ENCODE data around the gene CDKN2C. TPM values are rescaled to one million over a fixed set of nuclear protein-coding genes. Genes with fewer than 3 reads are reported as not detected.

CDKN2C gene
- total and polyA plus RNA-seq, 9 donors: 10.7 to 18.6 (median 15.9) TPM

- no CpG with 5 or more reads among the region's 1 CpG for WGBS (ENCODE audit: insufficient coverage)
- H3K9me3 ChIP-seq (replicated peaks; ENCODE audit: control insufficient read depth, low read depth, low read length): no peaks in the 10 kb centered on the region
- H3K4me3 ChIP-seq (ENCODE audit: low read length): no peak overlapping the region
- no peaks in the 10 kb centered on the region for H3K36me3 ChIP-seq (ENCODE audit: control insufficient read depth, insufficient read depth, low read length)
- peaks cover 11% of the 10 kb centered on the region for H3K4me1 ChIP-seq (ENCODE audit: control insufficient read depth, insufficient read depth, low read length)
- peaks cover 20% of the 10 kb centered on the region for H3K27me3 ChIP-seq (ENCODE audit: control insufficient read depth, insufficient read depth, low read length)
- no peak overlapping the region for H3K27ac ChIP-seq (ENCODE audit: low read length)
- DNase-seq: no peak
Observed at GRCh38 chr1:50972766-50973165, 2.7 kb downstream of the CDKN2C start.

GRCh38 chr1:50973255-50973654 lies 3.2 kb downstream of the CDKN2C start:
- no peaks in the 10 kb centered on the region for H3K36me3 ChIP-seq (ENCODE audit: control insufficient read depth, insufficient read depth, low read length)
- no CpG with 5 or more reads among the region's 1 CpG for WGBS (ENCODE audit: insufficient coverage)
- H3K9me3 ChIP-seq (replicated peaks; ENCODE audit: control insufficient read depth, low read depth, low read length): no peaks in the 10 kb centered on the region
- H3K27me3 ChIP-seq (ENCODE audit: control insufficient read depth, insufficient read depth, low read length): peaks cover 23% of the 10 kb centered on the region
- H3K4me1 ChIP-seq (ENCODE audit: control insufficient read depth, insufficient read depth, low read length): peaks cover 12% of the 10 kb centered on the region
- H3K4me3 ChIP-seq (ENCODE audit: low read length): no peak overlapping the region
- H3K27ac ChIP-seq (ENCODE audit: low read length): no peak overlapping the region
- no peak for DNase-seq

- no peaks in the 10 kb centered on the region for H3K9me3 ChIP-seq (replicated peaks; ENCODE audit: control insufficient read depth, low read depth, low read length)
- no peak for DNase-seq
- H3K4me1 ChIP-seq (ENCODE audit: control insufficient read depth, insufficient read depth, low read length): peaks cover 15% of the 10 kb centered on the region
- WGBS (ENCODE audit: insufficient coverage): 90% methylated on average over 8 of the region's 13 CpGs
- H3K36me3 ChIP-seq (ENCODE audit: control insufficient read depth, insufficient read depth, low read length): no peaks in the 10 kb centered on the region
- no peak overlapping the region for H3K27ac ChIP-seq (ENCODE audit: low read length)
- no peak overlapping the region for H3K4me3 ChIP-seq (ENCODE audit: low read length)
- peaks cover 31% of the 10 kb centered on the region for H3K27me3 ChIP-seq (ENCODE audit: control insufficient read depth, insufficient read depth, low read length)
Observed at GRCh38 chr1:50973875-50974617, 4.0 kb downstream of the CDKN2C start.

GRCh38 chr1:50974618-50974935 lies 4.5 kb downstream of the CDKN2C start:
- no CpG with 5 or more reads among the region's 1 CpG for WGBS (ENCODE audit: insufficient coverage)
- peaks cover 15% of the 10 kb centered on the region for H3K4me1 ChIP-seq (ENCODE audit: control insufficient read depth, insufficient read depth, low read length)

GRCh38 chr1:50975436-50975835 lies 5.4 kb downstream of the CDKN2C start:
- Histone ChIP-seq H3K4me1 (ENCODE audit: control insufficient read depth, insufficient read depth, low read length) (peaks cover 12% of the 10 kb centered on the region), H3K27ac (ENCODE audit: low read length) (no peak overlapping the region), H3K9me3 (replicated peaks; ENCODE audit: control insufficient read depth, low read depth, low read length) (no peaks in the 10 kb centered on the region), H3K4me3 (ENCODE audit: low read length) (no peak overlapping the region), H3K36me3 (ENCODE audit: control insufficient read depth, insufficient read depth, low read length) (no peaks in the 10 kb centered on the region), H3K27me3 (ENCODE audit: control insufficient read depth, insufficient read depth, low read length) (peaks cover 32% of the 10 kb centered on the region)
- no peak for DNase-seq
- WGBS (ENCODE audit: insufficient coverage): no CpG with 5 or more reads among the region's 1 CpG

More at GRCh38 chr1:50974618-50974935, 4.5 kb downstream of the CDKN2C start:
- Histone ChIP-seq H3K27me3 (ENCODE audit: control insufficient read depth, insufficient read depth, low read length) (peaks cover 32% of the 10 kb centered on the region), H3K27ac (ENCODE audit: low read length) (no peak overlapping the region), H3K36me3 (ENCODE audit: control insufficient read depth, insufficient read depth, low read length) (no peaks in the 10 kb centered on the region), H3K4me3 (ENCODE audit: low read length) (no peak overlapping the region), H3K9me3 (replicated peaks; ENCODE audit: control insufficient read depth, low read depth, low read length) (no peaks in the 10 kb centered on the region)
- DNase-seq: no peak

- peaks cover 32% of the 10 kb centered on the region for H3K27me3 ChIP-seq (ENCODE audit: control insufficient read depth, insufficient read depth, low read length)
- H3K4me3 ChIP-seq (ENCODE audit: low read length): peak overlapping the region; percentile 64
- 31% methylated on average over 10 of the region's 19 CpGs for WGBS (ENCODE audit: insufficient coverage)
- H3K36me3 ChIP-seq (ENCODE audit: control insufficient read depth, insufficient read depth, low read length): no peaks in the 10 kb centered on the region
- no peak overlapping the region for H3K27ac ChIP-seq (ENCODE audit: low read length)
- no peak for DNase-seq
- no peaks in the 10 kb centered on the region for H3K9me3 ChIP-seq (replicated peaks; ENCODE audit: control insufficient read depth, low read depth, low read length)
- peaks cover 9% of the 10 kb centered on the region for H3K4me1 ChIP-seq (ENCODE audit: control insufficient read depth, insufficient read depth, low read length)
Observed at GRCh38 chr1:50976111-50976889, 6.3 kb downstream of the CDKN2C start.

- H3K4me1 ChIP-seq (ENCODE audit: control insufficient read depth, insufficient read depth, low read length): peaks cover 9% of the 10 kb centered on the region
- WGBS (ENCODE audit: insufficient coverage): 11% methylated on average over 14 of the region's 26 CpGs
- peaks cover 35% of the 10 kb centered on the region for H3K27me3 ChIP-seq (ENCODE audit: control insufficient read depth, insufficient read depth, low read length)
- H3K4me3 ChIP-seq (ENCODE audit: low read length): peak overlapping the region; percentile 64
- peak; percentile 36 for DNase-seq
- H3K36me3 ChIP-seq (ENCODE audit: control insufficient read depth, insufficient read depth, low read length): no peaks in the 10 kb centered on the region
- H3K27ac ChIP-seq (ENCODE audit: low read length): no peak overlapping the region
- H3K9me3 ChIP-seq (replicated peaks; ENCODE audit: control insufficient read depth, low read depth, low read length): no peaks in the 10 kb centered on the region
Observed at GRCh38 chr1:50976890-50977574, 7.0 kb downstream of the CDKN2C start.

GRCh38 chr1:50977575-50978143 lies 7.6 kb downstream of the CDKN2C start:
- H3K4me3 ChIP-seq (ENCODE audit: low read length): peak overlapping the region; percentile 64
- no peaks in the 10 kb centered on the region for H3K36me3 ChIP-seq (ENCODE audit: control insufficient read depth, insufficient read depth, low read length)
- under 1% methylated on average over 63 of the region's 63 CpGs for WGBS (ENCODE audit: insufficient coverage)
- peaks cover 9% of the 10 kb centered on the region for H3K4me1 ChIP-seq (ENCODE audit: control insufficient read depth, insufficient read depth, low read length)
- H3K27ac ChIP-seq (ENCODE audit: low read length): no peak overlapping the region
- peak; percentile 57 for DNase-seq
- H3K9me3 ChIP-seq (replicated peaks; ENCODE audit: control insufficient read depth, low read depth, low read length): no peaks in the 10 kb centered on the region
- H3K27me3 ChIP-seq (ENCODE audit: control insufficient read depth, insufficient read depth, low read length): peaks cover 35% of the 10 kb centered on the region

GRCh38 chr1:50978144-50978851 lies 8.3 kb downstream of the CDKN2C start:
- 7% methylated on average over 37 of the region's 42 CpGs for WGBS (ENCODE audit: insufficient coverage)
- Histone ChIP-seq H3K27ac (ENCODE audit: low read length) (no peak overlapping the region), H3K9me3 (replicated peaks; ENCODE audit: control insufficient read depth, low read depth, low read length) (no peaks in the 10 kb centered on the region), H3K36me3 (ENCODE audit: control insufficient read depth, insufficient read depth, low read length) (no peaks in the 10 kb centered on the region), H3K27me3 (ENCODE audit: control insufficient read depth, insufficient read depth, low read length) (peaks cover 35% of the 10 kb centered on the region), H3K4me1 (ENCODE audit: control insufficient read depth, insufficient read depth, low read length) (peaks cover 9% of the 10 kb centered on the region), H3K4me3 (ENCODE audit: low read length) (peak overlapping the region; percentile 53)
- DNase-seq: peak; percentile 62

Measured in muscle of leg (tissue), 11 donors.